HCT116 (cell line): Measurements from ENCODE around the gene ZNF697. TPM values are rescaled to one million over a fixed set of nuclear protein-coding genes. Genes with fewer than 3 reads are reported as not detected.

Source experiments
- ATAC-seq: fragments of 200-7000 bp; cut with Tn5 transposase; 2 replicates; pipeline ENCODE4 v1.9.1; 2020; ENCODE audit warnings: mild to moderate bottlenecking, moderate library complexity
- BruUV-seq: library from RNA; stranded (reverse); fragments of 400-500 nt; replicated peaks from 2 replicates; lab custom pipeline; 2021; lab: Mats Ljungman, UMichigan
- CTCF ChIA-PET: fragments of 300-600 bp; sonication (Branson Sonifier 250); formaldehyde crosslinking; loops from one replicate; lab custom pipeline; 2021; ENCODE audit warnings: antibody characterized with exemption; lab: Charles Lee
- POLR2A ChIA-PET: fragments of 300-600, 350-600 bp; sonication (Branson Sonifier 250); formaldehyde crosslinking; loops from one replicate; lab custom pipeline; 2021; ENCODE audit warnings: antibody characterized with exemption; lab: Charles Lee
- RAD21 ChIA-PET, 2 experiments: fragments of 300-600 bp; sonication (Branson Sonifier 250); formaldehyde crosslinking; loops; one replicate each; lab custom pipeline; 2023; ENCODE audit warnings: low total read pairs in 2 of 2; ENCODE audit not compliant: uncharacterized antibody in 2 of 2, unreplicated experiment in 2 of 2, low non-redundant PET in 1 of 2; lab: Charles Lee
- DNase-seq: peaks from one replicate; pipeline ENCODE4 v3.0.0-alpha.2; 2010; ENCODE audit warnings: low read depth, low spot score
- H2AFZ ChIP-seq: fragments of 200-600 bp; shearing (Covaris generic), sonication (generic); 2 replicates; pipeline ENCODE4 v1.6.1; 2017; ENCODE audit warnings: low read depth, mixed run types, mixed read lengths, antibody characterized with exemption, low read length; ENCODE audit not compliant: poor library complexity, severe bottlenecking
- H3K27ac ChIP-seq: 2 replicates; pipeline ENCODE4 v1.5.1; 2012; ENCODE audit warnings: low read depth, low read length
- H3K27me3 ChIP-seq: fragments of 200-600 bp; sonication (generic); 2 replicates; pipeline ENCODE4 v1.6.1; 2016; ENCODE audit warnings: mixed run types, low read length, mixed read lengths; ENCODE audit not compliant: insufficient read depth
- H3K36me3 ChIP-seq, 2 experiments: fragments of 200-500 bp in 1 of 2; fragments of 200-600 bp in 1 of 2; sonication (Bioruptor generic) in 1 of 2; sonication (generic) in 1 of 2; 2 replicates each; pipeline versions ENCODE4 v1.5.1 to v1.6.1; 2014 to 2016; ENCODE audit warnings: low read length in 2 of 2, inconsistent platforms in 1 of 2, mixed read lengths in 1 of 2, mixed run types in 1 of 2; ENCODE audit not compliant: insufficient read depth in 2 of 2, control insufficient read depth in 1 of 2
- H3K4me1 ChIP-seq, 2 experiments: fragments of 200-600 bp in 1 of 2; sonication (generic) in 1 of 2; 2 replicates each; pipeline versions ENCODE4 v1.5.1 to v1.6.1; 2012 to 2017; ENCODE audit warnings: low read length in 2 of 2, inconsistent platforms in 1 of 2, mild to moderate bottlenecking in 1 of 2, mixed read lengths in 1 of 2, mixed run types in 1 of 2, moderate library complexity in 1 of 2; ENCODE audit not compliant: insufficient read depth in 2 of 2, control insufficient read depth in 1 of 2
- H3K4me2 ChIP-seq: fragments of 200-600 bp; sonication (generic); 2 replicates; pipeline ENCODE4 v1.6.1; 2017; ENCODE audit warnings: mixed run types, low read length, mixed read lengths
- H3K4me3 ChIP-seq, 2 experiments: fragments of 200-600 bp in 1 of 2; sonication (generic) in 1 of 2; replicated peaks in 1 of 2; 2 replicates each; pipeline ENCODE4 v1.5.1; 2011 to 2016; ENCODE audit warnings: low read length in 2 of 2, control low read depth in 1 of 2, low read depth in 1 of 2, mild to moderate bottlenecking in 1 of 2, mixed read lengths in 1 of 2, mixed run types in 1 of 2
- H3K79me2 ChIP-seq: fragments of 200-600 bp; sonication (generic); 2 replicates; pipeline ENCODE4 v1.6.1; 2017; ENCODE audit warnings: mild to moderate bottlenecking, mixed run types, low read length, moderate library complexity, mixed read lengths; ENCODE audit not compliant: insufficient read depth
- H3K9ac ChIP-seq: fragments of 200-600 bp; sonication (generic); 2 replicates; pipeline ENCODE4 v1.6.1; 2016; ENCODE audit warnings: low read length, mixed read lengths
- H3K9me2 ChIP-seq: fragments of 200-600 bp; sonication (generic), shearing (Covaris generic); 2 replicates; pipeline ENCODE4 v1.6.1; 2017; ENCODE audit warnings: mixed run types, mild to moderate bottlenecking, moderate library complexity; ENCODE audit not compliant: insufficient read depth
- H3K9me3 ChIP-seq, 2 experiments: fragments of 200-500 bp in 1 of 2; fragments of 200-600 bp in 1 of 2; sonication (Bioruptor generic) in 1 of 2; sonication (generic) in 1 of 2; 2 replicates each; pipeline ENCODE4 v1.6.1; 2014 to 2017; ENCODE audit warnings: low read length in 2 of 2, mixed read lengths in 2 of 2, inconsistent platforms in 1 of 2, low read depth in 1 of 2, mild to moderate bottlenecking in 1 of 2, mixed run types in 1 of 2, moderate library complexity in 1 of 2; ENCODE audit not compliant: control insufficient read depth in 1 of 2, insufficient read depth in 1 of 2
- H4K20me1 ChIP-seq: fragments of 200-600 bp; sonication (generic), shearing (Covaris generic); 2 replicates; pipeline ENCODE4 v1.6.1; 2017; ENCODE audit warnings: mixed run types, mild to moderate bottlenecking, moderate library complexity; ENCODE audit not compliant: insufficient read depth
- REST ChIP-seq: IDR thresholded peaks from 2 replicates; pipeline ENCODE4 v1.6.1; 2012; ENCODE audit warnings: low read depth
- TCF7L2 ChIP-seq: IDR thresholded peaks from 2 replicates; pipeline ENCODE4 v1.7.0; 2011; ENCODE audit warnings: borderline replicate concordance, inconsistent platforms; ENCODE audit not compliant: insufficient read depth, insufficient read length; ENCODE audit errors: extremely low read depth
- YY1 ChIP-seq: IDR thresholded peaks from 2 replicates; pipeline ENCODE4 v1.6.1; 2011; ENCODE audit warnings: low read length, low read depth, moderate library complexity, mild to moderate bottlenecking; ENCODE audit not compliant: insufficient replicate concordance; ENCODE audit errors: extremely low read depth
- ZFX ChIP-seq: fragments of 450-650 bp; IDR thresholded peaks from 2 replicates; pipeline ENCODE4 v1.6.1; 2017
- intact Hi-C: fragments of 100-400 bp; cut with micrococcal nuclease; formaldehyde crosslinking; loops from 2 replicates; pipeline ENCODE4 v1.10.0; 2022
- total RNA-seq: library from RNA; stranded (reverse); gene quantifications from one replicate; pipeline ENCODE4 v1.2.1, GENCODE V29; 2021; ENCODE audit not compliant: unreplicated experiment

Gene ZNF697
- total RNA-seq, 1 experiment from 2014 or later = 5.9 TPM

- Histone ChIP-seq H3K4me3 (no peak overlapping the region), H4K20me1 (no peaks in the 10 kb centered on the region), H3K9ac (no peak overlapping the region), H3K4me1 (no peaks in the 10 kb centered on the region), H2AFZ (no peak overlapping the region), H3K27ac (no peak overlapping the region), H3K9me2 (no peaks in the 10 kb centered on the region), H3K27me3 (no peaks in the 10 kb centered on the region), H3K36me3 (peaks cover 0 to 6% of the 10 kb centered on the region in 2 experiments; a peak in 2 of 4 replicates), H3K79me2 (no peaks in the 10 kb centered on the region), H3K4me2 (no peak overlapping the region), H3K9me3 (no peaks in the 10 kb centered on the region)
- DNase-seq (no peak), ATAC-seq (no peak)
- BruUV-seq = no TSS peak
- ChIA-PET CTCF (interaction anchor here (1.5 kb wide), 1 partner anchor 49 kb away, joined by 4 read pairs; no protein-coding TSS in a partner anchor), POLR2A (no interaction called here), RAD21 (no interaction called here)
- intact Hi-C loops = no loop called here
- no peak for TF ChIP-seq ZFX
- TF ChIP-seq YY1 = no peak
- no peak for TF ChIP-seq TCF7L2
These were observed 22.0 kb downstream of the ZNF697 start for GRCh38 chr1:119626011-119626545.

GRCh38 chr1:119623678-119624077 lies 24.4 kb downstream of the ZNF697 start:
- Histone ChIP-seq H3K9ac (no peak overlapping the region), H3K9me2 (no peaks in the 10 kb centered on the region), H3K27ac (no peak overlapping the region), H3K79me2 (no peaks in the 10 kb centered on the region), H3K4me1 (no peaks in the 10 kb centered on the region), H3K27me3 (no peaks in the 10 kb centered on the region), H3K9me3 (no peaks in the 10 kb centered on the region), H2AFZ (no peak overlapping the region), H3K4me2 (no peak overlapping the region), H3K4me3 (no peak overlapping the region), H4K20me1 (no peaks in the 10 kb centered on the region), H3K36me3 (peaks cover 0 to 6% of the 10 kb centered on the region in 2 experiments; a peak in 2 of 4 replicates)
- no peak for TF ChIP-seq REST
- intact Hi-C loops = no loop called here
- RAD21 ChIA-PET = no interaction called here
- no TSS peak for BruUV-seq
- POLR2A ChIA-PET = no interaction called here
- DNase-seq (no peak), ATAC-seq (no peak)
- CTCF ChIA-PET = no interaction called here
